Esophagus squamous epithelium (tissue), 5 donors: ENCODE data around the gene C7. TPM values are rescaled to one million over a fixed set of nuclear protein-coding genes. Genes with fewer than 3 reads are reported as not detected.
A peak's percentile ranks its signal among the peaks of the same experiment; 100 is the strongest.
"Not testable (repeated sequence)": the region's sequence is repeated elsewhere in the genome, so short reads cannot be mapped to it uniquely, and the experiment has no call there.

ENCODE experiments used
- DNase-seq: peaks from one replicate; lab custom pipeline; 2025; lab: John Stamatoyannopoulos, UW
- H3K27ac ChIP-seq, 4 donors: fragments of 200-600 bp; sonication (generic); one replicate each; pipeline ENCODE4 v1.5.1; 2016 to 2019; ENCODE audit warnings: mild to moderate bottlenecking in 1 of 4
- H3K27me3 ChIP-seq, 4 donors: fragments of 200-600 bp; sonication (generic); 1 replicate in 3 of 4; 2 replicates in 1 of 4; pipeline versions ENCODE4 v1.5.1 to v1.6.0; 2017 to 2021; ENCODE audit warnings: antibody characterized with exemption in 1 of 4
- H3K36me3 ChIP-seq, 3 donors: fragments of 200-600 bp; sonication (generic); one replicate each; pipeline ENCODE4 v1.5.1; 2016 to 2019
- H3K4me1 ChIP-seq, 3 donors: fragments of 200-600 bp; sonication (generic); one replicate each; pipeline ENCODE4 v1.5.1; 2017 to 2019
- H3K4me3 ChIP-seq, 4 donors: fragments of 200-600 bp; sonication (generic); 1 replicate in 3 of 4; 2 replicates in 1 of 4; pipeline ENCODE4 v1.5.1; 2016 to 2019; ENCODE audit warnings: mild to moderate bottlenecking in 2 of 4, moderate library complexity in 1 of 4
- H3K9me3 ChIP-seq, 3 donors: fragments of 200-600 bp; sonication (generic); one replicate each; pipeline ENCODE4 v1.5.1; 2016 to 2019
- CTCF ChIP-seq, 6 experiments: fragments of 450-650 bp in 4 of 6; fragments of 200-600 bp in 2 of 6; sonication (generic) in 2 of 6; IDR thresholded peaks; one replicate each; pipeline ENCODE4 v1.5.1; 2016 to 2019; ENCODE audit warnings: antibody characterized with exemption in 6 of 6, mild to moderate bottlenecking in 4 of 6, moderate library complexity in 4 of 6
- POLR2A ChIP-seq, 4 donors: fragments of 450-650 bp; IDR thresholded peaks; one replicate each; pipeline ENCODE4 v1.6.1; 2017; ENCODE audit warnings: antibody characterized with exemption in 4 of 4, mild to moderate bottlenecking in 4 of 4, moderate library complexity in 3 of 4
- WGBS, 2 donors: methylation state at CpG; one replicate each; pipeline ENCODE4 v1.1.5; 2018; 5-methylcytosine and 5-hydroxymethylcytosine counted together
- intact Hi-C: fragments of 100-400 bp; cut with DNase I; formaldehyde crosslinking; loops from one replicate; pipeline ENCODE4 v1.15.0; 2022
- total RNA-seq, 4 donors: library from RNA; depleted of rRNA; stranded (reverse); fragments of >200 nt; gene quantifications; one replicate each; pipeline ENCODE4 v1.1.0, GENCODE V29; 2016
- donor health status: DM: yes; HTN: yes; CAD: no.

The C7 gene
- total RNA-seq, 4 donors from 2014 or later, result 8.2 to 245 (median 108) TPM

- H3K27ac ChIP-seq, result no peak overlapping the region
- intact Hi-C loops, result no loop called here
Observed at GRCh38 chr5:40882291-40882690, 27.0 kb upstream of the C7 start.

GRCh38 chr5:40883051-40883450, 26.2 kb upstream of the C7 start:
- H3K4me1 ChIP-seq, H3K9me3 ChIP-seq, H3K4me3 ChIP-seq, H3K36me3 ChIP-seq, DNase-seq, H3K27ac ChIP-seq, intact Hi-C loops, H3K27me3 ChIP-seq: not testable (repeated sequence)
- 50 to 67% methylated on average over 1 of the region's 1 CpG for WGBS, 2 donors

More at GRCh38 chr5:40882291-40882690, 27.0 kb upstream of the C7 start:
- Histone ChIP-seq H3K4me3 (no peak overlapping the region), H3K9me3 (peaks cover 0 to 4% (median 0%) of the 10 kb centered on the region in 3 donors), H3K27me3 (no peaks in the 10 kb centered on the region), H3K4me1 (peaks cover 0 to 4% (median 0%) of the 10 kb centered on the region in 3 donors), H3K36me3 (no peaks in the 10 kb centered on the region)
- 81 to 82% methylated on average over 4 of the region's 4 CpGs for WGBS, 2 donors
- no peak for TF ChIP-seq CTCF (IDR thresholded peaks at IDR 0.05)
- TF ChIP-seq POLR2A (IDR thresholded peaks at IDR 0.05), result no peak
- no peak for DNase-seq

GRCh38 chr5:40895440-40896425, 13.6 kb upstream of the C7 start:
- 72 to 83% methylated on average over 4 to 5 of the region's 10 CpGs for WGBS, 2 donors
- H3K4me3 ChIP-seq, DNase-seq, H3K9me3 ChIP-seq, H3K27me3 ChIP-seq, H3K36me3 ChIP-seq, H3K27ac ChIP-seq, intact Hi-C loops, H3K4me1 ChIP-seq: not testable (repeated sequence)

GRCh38 chr5:40904205-40904993, 4.9 kb upstream of the C7 start:
- Histone ChIP-seq H3K4me3 (no peak overlapping the region), H3K9me3 (no peaks in the 10 kb centered on the region), H3K36me3 (no peaks in the 10 kb centered on the region), H3K27me3 (no peaks in the 10 kb centered on the region), H3K4me1 (peaks cover 0 to 28% (median 4%) of the 10 kb centered on the region in 3 donors), H3K27ac (peak overlapping the region in 2 of 4 donors; percentile 58 to 66)
- TF ChIP-seq POLR2A (IDR thresholded peaks at IDR 0.05) (no peak), CTCF (IDR thresholded peaks at IDR 0.05) (peak; percentile 34 to 82 (median 72))
- no peak for DNase-seq
- 60 to 63% methylated on average over 7 of the region's 7 CpGs for WGBS, 2 donors
- intact Hi-C loops, result no loop called here

- Histone ChIP-seq H3K9me3 (no peaks in the 10 kb centered on the region), H3K27me3 (no peaks in the 10 kb centered on the region), H3K4me1 (peaks cover 0 to 28% (median 4%) of the 10 kb centered on the region in 3 donors), H3K36me3 (no peaks in the 10 kb centered on the region), H3K4me3 (no peak overlapping the region), H3K27ac (peak overlapping the region in 2 of 4 donors; percentile 58 to 66)
- intact Hi-C loops, result no loop called here
- 46 to 47% methylated on average over 2 of the region's 2 CpGs for WGBS, 2 donors
- no peak for TF ChIP-seq CTCF (IDR thresholded peaks at IDR 0.05)
- no peak for TF ChIP-seq POLR2A (IDR thresholded peaks at IDR 0.05)
- DNase-seq, result no peak
Observed at GRCh38 chr5:40904994-40905306, 4.3 kb upstream of the C7 start.

- no peak for DNase-seq
- H3K36me3 ChIP-seq, result no peaks in the 10 kb centered on the region
- no peak overlapping the region for H3K27ac ChIP-seq
- intact Hi-C loops, result no loop called here
- 40 to 56% methylated on average over 1 of the region's 1 CpG for WGBS, 2 donors
- H3K4me1 ChIP-seq, result peaks cover 0 to 28% (median 4%) of the 10 kb centered on the region in 3 donors
- no peaks in the 10 kb centered on the region for H3K9me3 ChIP-seq
- no peaks in the 10 kb centered on the region for H3K27me3 ChIP-seq
- H3K4me3 ChIP-seq, result no peak overlapping the region
- TF ChIP-seq POLR2A (IDR thresholded peaks at IDR 0.05), result no peak
- no peak for TF ChIP-seq CTCF (IDR thresholded peaks at IDR 0.05)
Observed at GRCh38 chr5:40906351-40906751, 2.9 kb upstream of the C7 start.
